Dendritic cell treated with granulocyte-macrophage colony-stimulating factor and Interleukin-4, amounts not matched to agents 40 ng/mL and 50 ng/mL, for 4 days (primary cell): ENCODE measurements around the gene CHST11.

ENCODE experiments used
- H3K27ac Mint-ChIP-seq: one replicate; pipeline ENCODE4 v1.8.0; 2022; ENCODE audit warnings: mild to moderate bottlenecking, mixed read lengths
- H3K27me3 Mint-ChIP-seq: one replicate; pipeline ENCODE4 v1.8.0; 2022; ENCODE audit warnings: mild to moderate bottlenecking, mixed read lengths
- H3K36me3 Mint-ChIP-seq: one replicate; pipeline ENCODE4 v1.8.0; 2022; ENCODE audit warnings: low read depth, mixed read lengths
- H3K4me1 Mint-ChIP-seq: one replicate; pipeline ENCODE4 v1.8.0; 2022; ENCODE audit warnings: low read depth, mixed read lengths
- H3K4me3 Mint-ChIP-seq: one replicate; pipeline ENCODE4 v1.8.0; 2022; ENCODE audit warnings: mild to moderate bottlenecking, moderate library complexity, mixed read lengths
- H3K9me3 Mint-ChIP-seq: one replicate; pipeline ENCODE4 v1.8.0; 2022; ENCODE audit warnings: mixed read lengths
- intact Hi-C: fragments of 100-400 bp; cut with micrococcal nuclease; formaldehyde crosslinking; loops from one replicate; pipeline ENCODE4 v1.15.0; 2022

CHST11 gene

DNA sequence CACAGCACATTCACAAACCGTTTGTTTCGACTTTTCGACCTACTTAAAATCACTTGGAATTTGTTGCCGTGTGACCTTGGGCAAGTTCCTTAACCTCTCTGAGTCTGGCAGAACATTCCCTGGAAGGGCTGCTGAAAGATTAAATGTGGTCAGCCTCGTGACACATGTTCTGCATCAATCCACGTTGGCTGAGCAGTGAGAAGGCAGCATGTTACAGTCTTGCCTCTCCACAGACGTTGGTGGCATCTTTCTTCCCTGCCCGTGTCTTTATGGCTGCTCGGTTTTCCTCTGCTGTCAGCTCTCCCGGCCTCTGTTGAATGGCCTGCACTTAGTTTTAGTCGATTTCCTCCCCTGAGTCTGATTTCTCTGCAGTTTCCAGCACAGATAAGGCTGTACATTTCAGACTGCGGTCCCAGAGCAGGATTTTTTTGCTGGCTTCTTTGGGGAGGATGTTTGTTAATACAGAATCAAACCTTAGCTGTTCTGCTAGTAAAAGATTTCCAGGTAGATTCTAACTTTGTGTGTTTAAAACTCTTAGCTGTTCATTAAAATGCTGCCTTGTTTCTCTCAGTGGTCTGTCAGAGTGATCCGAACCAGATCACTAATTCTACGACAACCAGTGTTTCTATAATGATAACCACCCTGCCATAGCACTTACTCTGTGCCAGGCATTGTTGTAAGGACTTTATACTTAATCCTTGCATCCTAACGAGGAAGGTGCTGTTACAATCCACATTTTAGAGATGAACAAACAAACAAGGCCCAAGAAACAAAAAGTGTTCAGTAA lies 217.1 kb downstream of the CHST11 start:
- no peaks in the 10 kb centered on the region for H3K27me3 Mint-ChIP-seq
- peak overlapping the region; percentile 53 for H3K27ac Mint-ChIP-seq
- no peak overlapping the region for H3K4me3 Mint-ChIP-seq
- H3K36me3 Mint-ChIP-seq = peaks cover 17% of the 10 kb centered on the region
- peaks cover 73% of the 10 kb centered on the region for H3K4me1 Mint-ChIP-seq
- intact Hi-C loops = no loop called here
- H3K9me3 Mint-ChIP-seq = no peaks in the 10 kb centered on the region

DNA sequence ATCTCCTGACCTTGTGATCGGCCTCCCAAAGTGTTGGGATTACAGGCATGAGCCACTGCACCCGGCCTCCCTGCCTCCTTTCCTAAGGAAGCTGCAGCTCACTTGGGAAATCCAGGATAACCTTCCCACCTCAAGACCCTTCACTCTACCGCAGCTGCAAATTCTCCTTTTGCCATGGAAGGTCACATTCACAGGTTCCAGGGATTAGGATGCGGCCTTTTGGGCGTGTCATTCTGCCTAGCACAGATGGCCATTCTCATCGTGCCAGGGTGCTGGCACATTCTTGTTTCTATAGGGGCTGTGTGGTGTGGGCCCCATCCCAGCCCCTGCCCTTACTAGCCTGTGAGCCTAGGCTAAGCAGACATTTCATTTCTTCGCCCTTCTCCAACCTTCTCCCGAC lies 219.9 kb downstream of the CHST11 start:
- Mint-ChIP-seq H3K9me3 (no peaks in the 10 kb centered on the region), H3K27ac (peak overlapping the region; percentile 36), H3K27me3 (no peaks in the 10 kb centered on the region), H3K36me3 (peaks cover 16% of the 10 kb centered on the region), H3K4me3 (no peak overlapping the region), H3K4me1 (peaks cover 69% of the 10 kb centered on the region)
- intact Hi-C loops = no loop called here

DNA sequence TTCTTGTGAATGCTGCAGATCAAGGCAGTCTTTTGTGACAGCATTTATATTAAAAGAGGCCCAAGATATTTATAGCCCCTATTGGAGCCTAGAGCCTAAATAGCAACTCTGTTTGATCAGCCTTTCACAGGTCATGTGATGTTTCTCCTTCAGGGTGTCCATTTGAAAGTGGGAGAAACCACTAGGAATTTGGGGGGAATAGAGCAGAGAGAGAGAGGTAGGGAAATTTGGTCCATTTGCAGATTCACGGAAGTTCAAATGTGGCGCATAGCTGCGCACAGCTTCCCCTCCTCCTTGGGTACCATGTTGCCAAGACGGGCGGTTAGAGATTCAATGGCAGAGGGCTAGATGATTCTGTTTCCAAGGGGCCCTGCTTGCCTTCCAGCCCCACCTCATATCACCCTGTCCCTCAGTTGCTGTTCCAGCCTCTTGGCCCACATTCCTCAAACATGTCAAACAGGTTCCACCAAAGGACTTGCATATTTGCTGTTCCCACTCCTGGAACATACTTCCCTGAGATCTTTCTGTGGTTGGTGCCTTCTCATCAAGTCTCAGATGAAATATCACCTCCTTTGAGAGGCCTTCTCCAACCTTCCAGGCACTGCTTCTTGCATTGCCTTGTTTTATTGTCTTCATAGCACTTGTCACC lies 220.8 kb downstream of the CHST11 start:
- intact Hi-C loops = no loop called here
- H3K27ac Mint-ChIP-seq = peak overlapping the region; percentile 36
- H3K36me3 Mint-ChIP-seq = peaks cover 22% of the 10 kb centered on the region
- H3K4me3 Mint-ChIP-seq = no peak overlapping the region
- H3K27me3 Mint-ChIP-seq = no peaks in the 10 kb centered on the region
- no peaks in the 10 kb centered on the region for H3K9me3 Mint-ChIP-seq
- H3K4me1 Mint-ChIP-seq = peaks cover 68% of the 10 kb centered on the region

DNA sequence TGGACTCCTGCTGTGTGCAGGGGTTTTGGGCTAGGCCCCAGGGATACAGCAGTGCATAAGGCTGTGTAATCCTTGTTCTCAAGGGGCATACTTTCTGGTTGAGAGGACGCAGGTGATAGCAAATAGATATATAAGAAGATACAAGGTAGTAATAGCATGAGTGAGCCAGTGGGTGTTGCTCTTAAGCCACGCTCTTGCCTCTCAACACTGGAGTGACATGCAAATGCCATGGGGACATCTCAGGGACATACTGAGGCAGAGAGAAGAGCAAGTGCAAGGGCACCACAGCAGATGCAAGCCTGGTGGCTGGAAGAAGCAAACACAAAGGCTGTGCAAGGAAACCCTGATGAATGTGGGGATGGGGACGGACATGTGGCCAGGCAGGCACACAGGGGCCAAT lies 223.3 kb downstream of the CHST11 start:
- Mint-ChIP-seq H3K9me3 (no peaks in the 10 kb centered on the region), H3K27me3 (no peaks in the 10 kb centered on the region), H3K27ac (peak overlapping the region; percentile 54), H3K4me3 (no peak overlapping the region), H3K36me3 (peaks cover 29% of the 10 kb centered on the region), H3K4me1 (peaks cover 79% of the 10 kb centered on the region)
- intact Hi-C loops = no loop called here

DNA sequence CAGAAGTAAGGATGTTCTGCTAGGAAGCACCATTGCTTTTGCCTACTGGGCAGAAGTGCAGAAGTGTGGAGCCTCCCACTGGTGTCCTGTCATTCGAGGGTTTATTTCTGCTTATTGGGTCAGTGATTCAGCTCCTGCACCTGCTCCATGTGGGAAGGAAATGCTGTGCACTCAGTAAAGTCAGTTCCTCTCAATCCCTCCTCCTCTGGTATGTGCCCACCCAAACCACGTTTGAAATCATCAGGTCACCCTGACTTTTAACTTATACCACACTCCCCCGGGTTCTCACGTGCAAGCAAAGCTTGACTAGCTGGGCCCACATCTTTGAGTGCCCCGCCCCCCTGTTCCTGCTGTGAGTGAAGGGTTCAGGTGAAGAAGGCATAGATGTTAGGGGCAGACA lies 223.7 kb downstream of the CHST11 start:
- Mint-ChIP-seq H3K9me3 (no peaks in the 10 kb centered on the region), H3K27me3 (no peaks in the 10 kb centered on the region), H3K36me3 (peaks cover 29% of the 10 kb centered on the region), H3K4me1 (peaks cover 83% of the 10 kb centered on the region), H3K4me3 (no peak overlapping the region), H3K27ac (peak overlapping the region; percentile 54)
- intact Hi-C loops = no loop called here

DNA sequence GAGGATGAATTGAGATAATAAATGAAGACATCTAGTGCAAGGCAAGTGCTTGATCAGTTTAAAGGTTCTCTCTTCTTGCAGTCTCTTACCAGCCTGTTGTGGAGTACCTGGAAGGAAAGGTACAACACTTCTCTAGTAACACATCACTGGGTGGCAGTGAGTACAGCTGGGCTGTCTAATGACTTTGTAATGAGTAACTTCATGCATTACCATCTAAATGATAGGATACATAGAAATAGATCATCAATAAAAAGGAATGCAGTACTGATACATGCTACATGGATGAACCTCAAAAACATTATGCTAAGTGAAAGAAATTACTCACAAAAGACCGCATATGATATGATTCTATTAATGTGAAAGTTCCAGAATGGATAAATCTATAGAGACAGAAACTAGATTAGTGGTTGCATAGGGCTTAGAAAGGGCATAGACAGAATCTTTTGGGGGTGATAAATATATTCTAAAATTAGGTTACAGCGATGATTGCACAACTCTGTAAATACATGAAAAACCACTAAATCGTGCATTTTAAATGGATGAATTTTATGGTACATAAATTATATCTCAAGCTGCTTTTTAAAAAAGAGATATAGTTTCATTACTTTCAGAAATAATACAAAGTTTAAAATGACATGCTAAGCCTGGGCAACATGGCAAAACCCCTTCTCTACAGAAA lies 224.4 kb downstream of the CHST11 start:
- H3K27me3 Mint-ChIP-seq = no peaks in the 10 kb centered on the region
- intact Hi-C loops = no loop called here
- peaks cover 29% of the 10 kb centered on the region for H3K36me3 Mint-ChIP-seq
- no peaks in the 10 kb centered on the region for H3K9me3 Mint-ChIP-seq
- H3K27ac Mint-ChIP-seq = no peak overlapping the region
- H3K4me3 Mint-ChIP-seq = no peak overlapping the region
- peaks cover 88% of the 10 kb centered on the region for H3K4me1 Mint-ChIP-seq

DNA sequence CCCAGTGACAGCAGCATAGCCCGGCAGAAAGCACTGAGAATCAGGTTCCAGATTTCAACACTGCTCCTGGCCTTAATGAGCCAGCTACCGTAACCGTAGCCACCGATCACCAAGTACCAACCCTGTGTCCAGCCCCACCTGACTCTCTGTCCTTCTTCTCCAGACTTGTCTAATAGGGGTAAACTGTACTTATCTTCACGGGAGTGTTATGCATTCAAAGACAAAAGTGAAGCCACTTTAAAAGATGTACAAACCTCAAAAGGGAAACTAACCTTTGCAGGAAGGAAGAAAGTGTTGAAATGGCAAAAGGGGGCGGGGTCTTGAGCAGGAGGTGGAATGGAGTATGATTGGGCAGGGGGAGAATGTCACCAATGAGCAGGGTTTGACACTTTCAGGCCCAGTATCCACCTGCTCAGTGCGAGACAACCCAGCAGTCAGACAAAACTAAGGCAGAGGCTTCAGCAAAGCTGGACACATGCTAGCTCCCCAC lies 226.1 kb downstream of the CHST11 start:
- H3K27ac Mint-ChIP-seq = no peak overlapping the region
- intact Hi-C loops = no loop called here
- no peaks in the 10 kb centered on the region for H3K27me3 Mint-ChIP-seq
- H3K4me1 Mint-ChIP-seq = peaks cover 88% of the 10 kb centered on the region
- H3K9me3 Mint-ChIP-seq = no peaks in the 10 kb centered on the region
- H3K4me3 Mint-ChIP-seq = no peak overlapping the region
- peaks cover 29% of the 10 kb centered on the region for H3K36me3 Mint-ChIP-seq

DNA sequence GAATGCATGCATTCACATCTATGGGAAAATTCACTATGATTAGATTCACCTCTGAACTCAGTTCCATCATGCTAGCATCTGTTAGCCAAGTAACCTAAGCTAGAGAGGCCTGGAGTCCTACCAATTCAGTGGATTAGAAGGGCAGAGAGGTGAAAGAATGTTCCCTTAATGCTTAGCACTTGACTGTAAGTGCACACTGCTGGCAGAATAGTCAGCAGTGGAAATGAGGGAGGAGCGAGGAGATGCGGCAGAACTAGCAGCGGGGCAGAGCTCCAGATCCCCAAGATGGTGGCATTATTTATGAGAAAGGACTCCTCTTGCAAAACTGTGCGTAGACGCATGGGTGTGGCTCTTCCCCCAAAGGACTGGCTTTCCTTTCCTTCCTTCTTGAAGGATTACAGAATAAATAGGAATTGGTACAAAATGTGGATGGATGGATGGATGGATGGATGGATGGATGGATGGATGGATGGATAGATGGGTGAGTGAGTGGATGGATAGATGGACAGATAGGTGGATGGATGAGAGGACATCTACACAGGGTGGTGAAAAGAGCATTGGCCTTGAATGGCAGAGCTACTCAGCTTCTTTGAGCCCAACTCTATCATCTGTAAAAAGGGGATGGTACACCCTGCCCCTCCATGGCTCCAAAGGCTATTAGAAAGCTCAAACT lies 227.2 kb downstream of the CHST11 start:
- H3K9me3 Mint-ChIP-seq = no peaks in the 10 kb centered on the region

DNA sequence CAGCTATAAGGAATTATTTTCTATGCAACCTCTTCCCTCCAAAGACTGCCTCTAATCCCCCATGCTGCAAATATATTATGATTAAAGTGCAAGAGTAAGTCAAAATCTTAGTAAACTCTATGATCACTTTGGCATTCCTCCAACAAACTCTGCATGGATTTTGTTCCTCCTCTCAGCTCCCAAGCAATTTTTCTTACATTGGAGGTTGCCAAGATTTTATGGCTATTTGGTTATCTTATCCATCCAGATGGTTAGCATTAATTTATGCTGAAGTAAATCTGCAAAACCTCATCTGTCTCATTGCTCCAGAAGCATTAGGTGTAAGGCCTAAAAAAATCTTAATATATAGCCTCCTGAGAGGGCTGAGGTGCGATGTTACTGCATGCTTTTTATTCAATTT lies 228.1 kb downstream of the CHST11 start:
- peaks cover 19% of the 10 kb centered on the region for H3K36me3 Mint-ChIP-seq
- peaks cover 94% of the 10 kb centered on the region for H3K4me1 Mint-ChIP-seq
- H3K9me3 Mint-ChIP-seq = no peaks in the 10 kb centered on the region
- no peak overlapping the region for H3K4me3 Mint-ChIP-seq
- H3K27ac Mint-ChIP-seq = no peak overlapping the region
- H3K27me3 Mint-ChIP-seq = no peaks in the 10 kb centered on the region
- intact Hi-C loops = no loop called here

More for the DNA sequence above, 227.2 kb downstream of the CHST11 start:
- Mint-ChIP-seq H3K27me3 (no peaks in the 10 kb centered on the region), H3K4me1 (peaks cover 94% of the 10 kb centered on the region), H3K27ac (no peak overlapping the region), H3K4me3 (no peak overlapping the region), H3K36me3 (peaks cover 25% of the 10 kb centered on the region)
- intact Hi-C loops = no loop called here

DNA sequence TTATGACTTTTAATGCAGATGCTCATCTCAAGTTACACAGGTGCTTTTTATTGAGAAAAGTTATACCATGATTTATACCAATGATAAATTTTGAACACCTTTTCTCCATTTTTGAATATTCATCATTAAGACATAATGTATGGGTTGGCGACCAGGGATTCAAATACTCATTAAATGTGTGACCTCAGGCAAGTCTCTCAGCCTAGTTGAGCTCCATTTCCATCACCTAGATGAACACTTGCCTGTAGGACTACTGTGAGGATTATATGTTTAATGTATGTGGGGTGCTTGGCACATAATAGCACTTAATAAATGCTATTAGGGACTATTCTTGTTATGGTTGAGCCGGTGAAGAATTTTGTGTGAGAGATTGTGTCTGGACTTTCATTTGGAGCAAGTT lies 228.6 kb downstream of the CHST11 start:
- no peaks in the 10 kb centered on the region for H3K9me3 Mint-ChIP-seq
- H3K36me3 Mint-ChIP-seq = peaks cover 19% of the 10 kb centered on the region
- H3K4me1 Mint-ChIP-seq = peaks cover 94% of the 10 kb centered on the region
- intact Hi-C loops = no loop called here
- H3K27me3 Mint-ChIP-seq = no peaks in the 10 kb centered on the region
- H3K27ac Mint-ChIP-seq = peak overlapping the region; percentile 52
- no peak overlapping the region for H3K4me3 Mint-ChIP-seq

DNA sequence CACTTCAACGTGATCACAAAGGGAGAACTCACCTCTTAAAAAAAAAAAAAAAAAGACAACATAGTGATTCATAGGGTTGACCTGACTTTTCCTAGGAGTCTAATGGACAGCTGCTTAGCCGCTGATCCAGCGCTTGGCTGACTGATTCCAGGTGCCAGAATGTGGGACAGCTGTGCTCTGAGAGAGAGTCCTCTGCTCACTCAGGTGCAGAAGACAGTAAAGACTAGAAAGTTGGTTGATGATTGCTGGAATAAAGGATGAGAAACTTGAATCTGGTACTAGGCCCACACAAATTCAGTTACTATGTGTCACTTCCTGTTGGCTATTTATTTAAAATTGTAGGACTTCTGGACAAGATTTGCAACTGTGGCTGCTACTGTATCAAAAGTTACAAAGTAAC lies 229.4 kb downstream of the CHST11 start:
- Mint-ChIP-seq H3K27ac (peak overlapping the region; percentile 52), H3K4me1 (peaks cover 93% of the 10 kb centered on the region), H3K4me3 (no peak overlapping the region), H3K9me3 (no peaks in the 10 kb centered on the region), H3K27me3 (no peaks in the 10 kb centered on the region), H3K36me3 (peaks cover 19% of the 10 kb centered on the region)
- intact Hi-C loops = no loop called here

DNA sequence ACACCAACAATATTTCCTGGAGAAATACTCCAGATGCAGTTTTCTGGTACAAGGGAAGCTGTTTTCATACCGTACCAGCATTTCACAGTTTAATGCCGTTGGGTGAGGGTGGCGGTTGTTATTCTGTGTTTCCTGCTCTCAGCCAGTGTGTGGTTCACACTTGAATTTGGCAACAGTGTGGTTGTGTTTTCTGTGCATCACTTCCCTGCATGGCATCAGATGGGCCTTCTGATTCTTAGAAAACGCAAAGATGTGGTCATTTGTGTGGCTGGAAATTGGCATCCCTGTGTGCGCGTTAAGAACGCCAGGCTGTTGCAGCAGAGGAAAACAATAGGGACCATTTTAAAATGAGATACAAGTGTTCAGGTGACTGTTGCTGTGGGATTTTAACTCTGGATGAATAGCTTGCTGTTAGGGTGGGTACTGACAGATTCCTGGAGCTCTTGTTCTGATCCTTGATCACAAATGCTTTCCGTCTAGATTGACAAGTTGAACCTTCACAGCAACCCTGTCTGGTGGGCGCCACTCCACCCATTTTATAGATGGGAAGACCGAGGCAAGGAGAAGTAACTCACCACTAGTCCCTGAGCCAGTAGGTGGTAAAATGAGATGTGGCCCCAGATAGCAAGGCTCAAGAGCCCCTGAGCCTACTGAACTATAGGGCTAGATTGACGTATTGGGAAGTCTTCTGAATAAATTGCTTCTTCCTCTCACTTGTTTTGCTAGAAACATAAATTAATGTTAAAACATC lies 231.2 kb downstream of the CHST11 start:
- Mint-ChIP-seq H3K4me1 (peaks cover 93% of the 10 kb centered on the region), H3K9me3 (no peaks in the 10 kb centered on the region), H3K4me3 (no peak overlapping the region), H3K36me3 (peaks cover 23% of the 10 kb centered on the region), H3K27ac (no peak overlapping the region), H3K27me3 (no peaks in the 10 kb centered on the region)
- intact Hi-C loops = no loop called here

DNA sequence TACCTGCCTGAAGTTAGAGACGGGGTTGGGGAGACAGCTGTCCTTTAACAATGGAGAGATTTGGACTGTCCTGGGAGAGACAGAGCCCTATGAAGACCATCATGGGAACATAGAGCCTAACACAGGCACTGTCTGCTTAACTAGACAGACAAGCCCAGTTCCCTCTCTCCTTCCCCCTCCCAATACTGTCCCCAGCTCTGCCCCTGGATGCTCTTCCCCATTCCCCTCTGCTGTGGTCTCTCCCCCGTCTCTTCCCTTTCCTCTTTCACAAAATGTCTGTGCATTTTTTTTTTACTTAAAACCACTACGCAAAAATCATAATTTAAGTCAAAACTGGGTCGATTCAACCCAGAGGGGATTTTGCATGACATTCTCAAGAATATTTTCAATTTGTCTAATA lies 232.9 kb downstream of the CHST11 start:
- H3K4me3 Mint-ChIP-seq = no peak overlapping the region
- H3K27me3 Mint-ChIP-seq = no peaks in the 10 kb centered on the region
- H3K36me3 Mint-ChIP-seq = peaks cover 27% of the 10 kb centered on the region
- H3K27ac Mint-ChIP-seq = peak overlapping the region; percentile 66
- no peaks in the 10 kb centered on the region for H3K9me3 Mint-ChIP-seq
- intact Hi-C loops = no loop called here
- peaks cover 92% of the 10 kb centered on the region for H3K4me1 Mint-ChIP-seq
